Right renal cortex interstitium (tissue), 3 donors: ENCODE data around the gene NOTCH2NLA. TPM values are rescaled to one million over a fixed set of nuclear protein-coding genes. Genes with fewer than 3 reads are reported as not detected.
"Not testable (repeated sequence)": the region's sequence is repeated elsewhere in the genome, so short reads cannot be mapped to it uniquely, and the experiment has no call there.

Experiments
- DNase-seq, 3 donors: peaks; one replicate each; pipeline ENCODE4 v3.0.0-alpha.2; 2013; ENCODE audit warnings: low read depth in 3 of 3, low spot score in 2 of 3
- polyA plus RNA-seq, 3 donors: library from polyadenylated mRNA; unstranded; fragments of 120-200 nt; gene quantifications; one replicate each; pipeline ENCODE4 v1.2.1, GENCODE V29; 2013; ENCODE audit not compliant: insufficient read length in 3 of 3

Gene NOTCH2NLA
- polyA plus RNA-seq, 3 donors = 41.2 to 50.6 (median 45.0) TPM

- DNase-seq = not testable (repeated sequence)
These were observed 61.1 kb downstream of the NOTCH2NLA start for GRCh38 chr1:146167740-146168139.

GRCh38 chr1:146167273-146167672 lies 61.5 kb downstream of the NOTCH2NLA start:
- not testable (repeated sequence) for DNase-seq

- not testable (repeated sequence) for DNase-seq
These were observed 84.4 kb downstream of the NOTCH2NLA start, which contains the start of gene NBPF10 for GRCh38 chr1:146144465-146144864. Gene NBPF10 (minus strand): TSS chr1:146144804. CDS start chr1:146144769, 35 bp downstream.

Other genes with a start within 250 kb of the NOTCH2NLA start
- 100 to 1,000 TPM; 417 to 557 (median 478) TPM for gene TXNIP, start 232.4 kb downstream of the NOTCH2NLA start, polyA plus RNA-seq
- gene HJV, start 207.3 kb downstream of the NOTCH2NLA start, polyA plus RNA-seq = under 1 TPM; 0.07 to 0.21 (median 0.16) TPM
- 1 to 10 TPM; 2.1 to 2.9 (median 2.8) TPM for gene NBPF10, start 84.2 kb downstream of the NOTCH2NLA start, polyA plus RNA-seq